Measurements from ENCODE around the gene CNTRL. TPM values are rescaled to one million over a fixed set of nuclear protein-coding genes. Genes with fewer than 3 reads are reported as not detected.
A peak's percentile ranks its signal among the peaks of the same experiment; 100 is the strongest.

The CNTRL gene
- total and polyA plus RNA-seq, 2 of the 8 experiments (the other 6 are each of a cell fraction or from before 2014, with no cell fraction given): 5.1 to 13.9 TPM

- no peak for TF ChIP-seq SP4 (IDR thresholded peaks at IDR 0.05; ENCODE audit: low read length)
- no peak for TF ChIP-seq CEBPB (IDR thresholded peaks at IDR 0.05; ENCODE audit: low read depth, low read length)
- TF ChIP-seq ATF3 (IDR thresholded peaks at IDR 0.05; ENCODE audit: insufficient read depth, low read depth, low read length): no peak
- TF ChIP-seq CHD7 (IDR thresholded peaks at IDR 0.05; ENCODE audit: insufficient replicate concordance, low read length): no peak
- no peak for TF ChIP-seq RNF2 (IDR thresholded peaks at IDR 0.05; ENCODE audit: borderline replicate concordance, low read depth, low read length, missing control alignments, poor library complexity, severe bottlenecking)
- TF ChIP-seq RBBP5 (IDR thresholded peaks at IDR 0.05; ENCODE audit: borderline replicate concordance, low read depth, low read length): no peak
- 0 out of 2 replicates have a peak, but pooled peaks have one; percentile 22 for TF ChIP-seq E2F6 (IDR thresholded peaks at IDR 0.05)
- 0 out of 2 replicates have a peak, but pooled peaks have one; percentile 27 for TF ChIP-seq CREB1 (IDR thresholded peaks at IDR 0.05)
These were observed 127.2 kb downstream of the CNTRL start, which contains the start of gene RAB14 (continued) for GRCh38 chr9:121201738-121202533.
